GM20431 (cell line): ENCODE measurements around the gene ATG7.
"Not testable (repeated sequence)": the region's sequence is repeated elsewhere in the genome, so short reads cannot be mapped to it uniquely, and the experiment has no call there.

Experiments used
- in situ Hi-C: fragments of 300-500 bp; cut with MseI, MboI; formaldehyde crosslinking; loops from one replicate; pipeline ENCODE4 v1.15.0; 2020; ENCODE audit warnings: low sequenced_read_pairs; ENCODE audit not compliant: unreplicated experiment

ATG7 gene

GRCh38 chr3:11513817-11514135, 241.6 kb downstream of the ATG7 start:
- in situ Hi-C loops, result no loop called here

GRCh38 chr3:11514191-11514821, 242.1 kb downstream of the ATG7 start:
- in situ Hi-C loops, result no loop called here

GRCh38 chr3:11517601-11518000, 245.4 kb downstream of the ATG7 start:
- in situ Hi-C loops, result no loop called here

GRCh38 chr3:11521167-11521566, 249.0 kb downstream of the ATG7 start:
- in situ Hi-C loops, result no loop called here

GRCh38 chr3:11522398-11522715, 250.2 kb downstream of the ATG7 start:
- in situ Hi-C loops, result no loop called here

GRCh38 chr3:11522953-11523571, 250.9 kb downstream of the ATG7 start:
- in situ Hi-C loops, result no loop called here

- in situ Hi-C loops, result no loop called here
Measured at GRCh38 chr3:11523572-11524101, 251.4 kb downstream of the ATG7 start.

- in situ Hi-C loops, result not testable (repeated sequence)
Measured at GRCh38 chr3:11526121-11526520, 253.9 kb downstream of the ATG7 start.

GRCh38 chr3:11529281-11529680, 257.1 kb downstream of the ATG7 start:
- in situ Hi-C loops, result no loop called here

GRCh38 chr3:11530153-11530721, 258.0 kb downstream of the ATG7 start:
- in situ Hi-C loops, result no loop called here

GRCh38 chr3:11532931-11533391, 260.8 kb downstream of the ATG7 start:
- in situ Hi-C loops, result no loop called here

- in situ Hi-C loops, result no loop called here
Measured at GRCh38 chr3:11534011-11534792, 262.0 kb downstream of the ATG7 start.

- in situ Hi-C loops, result no loop called here
Measured at GRCh38 chr3:11534793-11535101, 262.6 kb downstream of the ATG7 start.

GRCh38 chr3:11535243-11535960, 263.2 kb downstream of the ATG7 start:
- in situ Hi-C loops, result no loop called here

GRCh38 chr3:11536132-11536935, 264.1 kb downstream of the ATG7 start:
- in situ Hi-C loops, result no loop called here

GRCh38 chr3:11536936-11537612, 264.9 kb downstream of the ATG7 start:
- in situ Hi-C loops, result no loop called here

GRCh38 chr3:11538581-11538980, 266.4 kb downstream of the ATG7 start:
- in situ Hi-C loops, result no loop called here

- in situ Hi-C loops, result no loop called here
Measured at GRCh38 chr3:11539218-11539617, 267.0 kb downstream of the ATG7 start.

- in situ Hi-C loops, result no loop called here
Measured at GRCh38 chr3:11539677-11540076, 267.5 kb downstream of the ATG7 start.
